CD14-positive monocyte (primary cell): ENCODE data around the gene GOLT1B. TPM values are rescaled to one million over a fixed set of nuclear protein-coding genes. Genes with fewer than 3 reads are reported as not detected.

ENCODE experiments used
- DNase-seq, 3 donors: peaks; one replicate each; pipeline ENCODE4 v3.0.0-alpha.2; 2011 to 2022
- H2AFZ ChIP-seq: 2 replicates; pipeline ENCODE4 v1.6.0; 2012; ENCODE audit warnings: mild to moderate bottlenecking, low read depth, low read length, inconsistent platforms; ENCODE audit not compliant: insufficient read depth, poor library complexity, severe bottlenecking
- H3K27ac ChIP-seq, 2 donors: 1 replicate in 1 of 2; 2 replicates in 1 of 2; pipeline ENCODE4 v1.5.1; 2012 to 2013; ENCODE audit warnings: low read length in 2 of 2, control low read depth in 1 of 2, inconsistent platforms in 1 of 2, low read depth in 1 of 2, mild to moderate bottlenecking in 1 of 2
- H3K27me3 ChIP-seq, 2 donors: one replicate each; pipeline versions ENCODE4 v1.6.0 to v1.6.1; 2011 to 2013; ENCODE audit warnings: low read length in 2 of 2; ENCODE audit not compliant: control insufficient read depth in 2 of 2, insufficient read depth in 2 of 2
- H3K36me3 ChIP-seq, 2 donors: replicated peaks in 1 of 2; 1 replicate in 1 of 2; 2 replicates in 1 of 2; pipeline versions ENCODE4 v1.5.1 to v1.6.1; 2012 to 2013; ENCODE audit warnings: low read length in 2 of 2, control low read depth in 1 of 2, inconsistent platforms in 1 of 2, mild to moderate bottlenecking in 1 of 2; ENCODE audit not compliant: insufficient read depth in 2 of 2, control insufficient read depth in 1 of 2
- H3K4me1 ChIP-seq, 2 donors: 1 replicate in 1 of 2; 2 replicates in 1 of 2; pipeline versions ENCODE4 v1.5.1 to v1.6.1; 2012 to 2013; ENCODE audit warnings: low read length in 2 of 2, control low read depth in 1 of 2, inconsistent platforms in 1 of 2, mild to moderate bottlenecking in 1 of 2, moderate library complexity in 1 of 2; ENCODE audit not compliant: insufficient read depth in 2 of 2, control insufficient read depth in 1 of 2
- H3K4me2 ChIP-seq: replicated peaks from 2 replicates; pipeline ENCODE3; 2012; ENCODE audit warnings: low read length, moderate library complexity, mild to moderate bottlenecking; ENCODE audit not compliant: poor library complexity, severe bottlenecking; ENCODE audit errors: extremely low read depth
- H3K4me3 ChIP-seq, 3 experiments: fragments of 200-600 bp in 1 of 3; sonication (generic) in 1 of 3; replicated peaks in 1 of 3; 1 replicate in 2 of 3; 2 replicates in 1 of 3; pipeline ENCODE4 v1.5.1; 2011 to 2013; ENCODE audit warnings: low read length in 3 of 3, mild to moderate bottlenecking in 3 of 3, control low read depth in 2 of 3, low read depth in 2 of 3, inconsistent platforms in 1 of 3, moderate library complexity in 1 of 3
- H3K79me2 ChIP-seq: 2 replicates; pipeline ENCODE4 v1.6.0; 2012; ENCODE audit warnings: mild to moderate bottlenecking, control low read depth, inconsistent platforms, low read length, moderate library complexity; ENCODE audit not compliant: insufficient read depth
- H3K9ac ChIP-seq: 2 replicates; pipeline ENCODE4 v1.6.0; 2017; ENCODE audit warnings: low read length, mild to moderate bottlenecking; ENCODE audit not compliant: insufficient read depth, poor library complexity, severe bottlenecking
- H3K9me3 ChIP-seq, 2 donors: replicated peaks in 1 of 2; 1 replicate in 1 of 2; 2 replicates in 1 of 2; pipeline versions ENCODE4 v1.5.1 to v1.6.1; 2012 to 2013; ENCODE audit warnings: low read length in 2 of 2, control low read depth in 1 of 2; ENCODE audit not compliant: control insufficient read depth in 1 of 2, insufficient read depth in 1 of 2
- H4K20me1 ChIP-seq: 2 replicates; pipeline ENCODE4 v1.6.0; 2012; ENCODE audit warnings: mild to moderate bottlenecking, low read length, control low read depth, moderate library complexity; ENCODE audit not compliant: insufficient read depth
- H3K27ac Mint-ChIP-seq, 7 donors: one replicate each; pipeline ENCODE4 v1.8.0; 2020; ENCODE audit warnings: mild to moderate bottlenecking in 7 of 7, mixed read lengths in 7 of 7, moderate library complexity in 6 of 7, inconsistent platforms in 2 of 7
- H3K27me3 Mint-ChIP-seq, 3 donors: one replicate each; pipeline ENCODE4 v1.8.0; 2021 to 2022; ENCODE audit warnings: low read depth in 3 of 3, mild to moderate bottlenecking in 3 of 3, mixed read lengths in 3 of 3, moderate library complexity in 3 of 3, inconsistent platforms in 1 of 3
- H3K36me3 Mint-ChIP-seq, 2 donors: one replicate each; pipeline ENCODE4 v1.8.0; 2020; ENCODE audit warnings: mixed read lengths in 2 of 2, inconsistent platforms in 1 of 2, mild to moderate bottlenecking in 1 of 2
- H3K4me1 Mint-ChIP-seq: one replicate; pipeline ENCODE4 v1.8.0; 2020; ENCODE audit warnings: mild to moderate bottlenecking, mixed read lengths
- H3K4me3 Mint-ChIP-seq, 2 donors: one replicate each; pipeline ENCODE4 v1.8.0; 2020; ENCODE audit warnings: mild to moderate bottlenecking in 2 of 2, mixed read lengths in 2 of 2, moderate library complexity in 1 of 2
- H3K9me3 Mint-ChIP-seq, 7 donors: one replicate each; pipeline ENCODE4 v1.8.0; 2020 to 2022; ENCODE audit warnings: mixed read lengths in 7 of 7, mild to moderate bottlenecking in 6 of 7, moderate library complexity in 6 of 7, inconsistent platforms in 2 of 7
- CTCF ChIP-seq: fragments of 200-600 bp; IDR thresholded peaks from one replicate; pipeline ENCODE4 v1.8.0; 2022; ENCODE audit warnings: antibody characterized with exemption, mild to moderate bottlenecking
- WGBS: methylation state at CpG from one replicate; pipeline ENCODE4 v1.1.5; 2013; ENCODE audit warnings: missing lambda C conversion rate; ENCODE audit not compliant: insufficient coverage; 5-methylcytosine and 5-hydroxymethylcytosine counted together
- intact Hi-C, 2 donors: fragments of 100-400 bp; cut with micrococcal nuclease; formaldehyde crosslinking; loops; one replicate each; pipeline versions ENCODE4 v1.15.0 to v1.15.1; 2023
- polyA plus RNA-seq, 3 donors: library from polyadenylated mRNA; depleted of rRNA in 1 of 3; unstranded in 2 of 3; stranded (reverse) in 1 of 3; fragments of 300-500 nt in 2 of 3; fragments of >200 nt in 1 of 3; fragmentation: Illumina TruSeq in 2 of 3; gene quantifications; 1 replicate in 2 of 3; 2 replicates in 1 of 3; pipeline ENCODE4 v1.2.3, GENCODE V29; 2012 to 2021

The GOLT1B gene
- polyA plus RNA-seq, 3 donors: 14.0 to 24.5 (median 21.4) TPM

DNA sequence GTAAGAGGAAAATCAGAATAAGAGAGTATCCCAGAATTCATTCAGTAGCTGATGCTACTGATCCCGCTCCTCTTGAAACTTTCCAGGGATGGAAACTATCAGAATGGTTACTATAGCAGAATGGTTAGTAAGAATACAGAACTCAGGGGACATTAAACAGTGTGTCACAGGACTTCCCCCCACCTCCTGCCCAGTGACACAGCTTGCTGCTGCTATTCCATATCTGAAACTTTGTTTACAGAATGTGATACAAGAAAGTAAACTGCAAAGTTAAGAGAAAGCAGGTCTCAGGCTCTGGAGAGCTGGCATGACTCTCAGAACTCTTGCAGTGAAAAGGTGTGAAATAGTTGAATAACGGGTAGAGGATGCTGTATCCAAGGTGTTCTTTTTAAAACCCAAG is 27.9 kb downstream of the GOLT1B start:
- intact Hi-C loops: no loop called here
- DNase-seq: no peak
- Histone ChIP-seq H3K4me2 (no peak overlapping the region), H4K20me1 (no peaks in the 10 kb centered on the region), H2AFZ (no peak overlapping the region), H3K4me1 (peaks cover 9 to 11% of the 10 kb centered on the region in 2 donors), H3K27ac (no peak overlapping the region), H3K79me2 (no peaks in the 10 kb centered on the region), H3K4me3 (no peak overlapping the region), H3K9ac (no peak overlapping the region), H3K9me3 (peaks cover 0 to 7% of the 10 kb centered on the region in 2 donors), H3K36me3 (no peaks in the 10 kb centered on the region), H3K27me3 (peaks cover 54 to 62% of the 10 kb centered on the region in 2 donors)
- H3K36me3 Mint-ChIP-seq: no peaks in the 10 kb centered on the region
- H3K4me3 Mint-ChIP-seq: peak overlapping the region in 1 of 2 donors; percentile 26
- TF ChIP-seq CTCF: no peak
- H3K27me3 Mint-ChIP-seq: peaks cover 45 to 60% (median 56%) of the 10 kb centered on the region in 3 donors
- peaks cover 6% of the 10 kb centered on the region for H3K4me1 Mint-ChIP-seq
- no peak overlapping the region for H3K27ac Mint-ChIP-seq
- H3K9me3 Mint-ChIP-seq: peaks cover 0 to 5% (median under 1%) of the 10 kb centered on the region in 7 donors
- 79% methylated on average over 1 of the region's 2 CpGs for WGBS

DNA sequence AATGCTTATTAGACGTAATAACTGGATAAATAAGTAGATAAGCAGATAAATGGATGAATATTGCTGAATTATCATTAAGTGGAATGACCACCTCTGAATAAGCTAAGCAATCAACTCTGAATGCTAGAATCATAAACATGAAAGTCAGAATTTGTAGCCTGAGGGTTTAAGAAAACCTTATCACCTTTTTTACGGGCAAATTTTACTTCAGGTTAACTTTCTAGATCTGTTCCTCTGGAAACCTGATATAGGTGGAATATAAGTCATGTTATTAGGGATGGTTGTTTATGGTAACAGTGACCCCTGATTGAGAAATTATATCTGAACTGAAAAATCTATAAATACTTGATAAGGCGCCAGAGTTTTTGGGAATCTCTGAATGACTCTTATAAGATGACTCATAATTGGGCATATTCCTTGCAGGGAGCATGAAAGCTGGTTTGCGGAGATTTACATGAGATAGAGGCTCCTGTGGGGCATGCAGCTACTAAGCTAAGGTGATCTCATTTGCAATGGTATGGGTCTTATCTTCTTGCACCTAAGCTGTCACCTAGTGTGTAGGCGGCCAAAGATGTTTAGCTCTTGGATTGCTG is 36.6 kb downstream of the GOLT1B start:
- no peak overlapping the region for H2AFZ ChIP-seq
- H3K9me3 ChIP-seq: no peaks in the 10 kb centered on the region
- WGBS: 100% methylated on average over 1 of the region's 5 CpGs
- Mint-ChIP-seq H3K36me3 (no peaks in the 10 kb centered on the region), H3K9me3 (peaks cover 0 to 2% (median 0%) of the 10 kb centered on the region in 7 donors), H3K4me3 (no peak overlapping the region), H3K27ac (no peak overlapping the region), H3K27me3 (peaks cover 0 to 6% (median 5%) of the 10 kb centered on the region in 3 donors), H3K4me1 (no peaks in the 10 kb centered on the region)
- DNase-seq: no peak
- intact Hi-C loops: no loop called here
- H3K79me2 ChIP-seq: no peaks in the 10 kb centered on the region
- no peak overlapping the region for H3K27ac ChIP-seq
- H3K36me3 ChIP-seq: no peaks in the 10 kb centered on the region
- no peak overlapping the region for H3K9ac ChIP-seq
- no peak for TF ChIP-seq CTCF
- H3K27me3 ChIP-seq: no peaks in the 10 kb centered on the region
- H3K4me3 ChIP-seq: no peak overlapping the region
- H3K4me2 ChIP-seq: no peak overlapping the region
- H4K20me1 ChIP-seq: no peaks in the 10 kb centered on the region
- H3K4me1 ChIP-seq: no peaks in the 10 kb centered on the region
